ENCODE results near the gene CCSER1. TPM values are rescaled to one million over a fixed set of nuclear protein-coding genes. Genes with fewer than 3 reads are reported as not detected.

Gene CCSER1
- total RNA-seq, 1 experiment from 2014 or later: 0.63 TPM

GRCh38 chr4:91099666-91100065, 972.5 kb downstream of the CCSER1 start:
- no peak overlapping the region for H3K4me3 Mint-ChIP-seq (ENCODE audit: unreplicated experiment)
- peaks cover 6% of the 10 kb centered on the region for H3K9me3 Mint-ChIP-seq (ENCODE audit: unreplicated experiment)
- H3K27me3 Mint-ChIP-seq (ENCODE audit: insufficient read depth, unreplicated experiment): no peaks in the 10 kb centered on the region
- ChIA-PET CTCF (interaction anchor here (0.6 kb wide), 1 partner anchor 235 kb away, joined by 3 read pairs; no protein-coding TSS in a partner anchor), POLR2A (no interaction called here)
- no peak overlapping the region for H3K27ac Mint-ChIP-seq (ENCODE audit: low read depth, unreplicated experiment)
- intact Hi-C loops (cut with micrococcal nuclease): no loop called here
- no peaks in the 10 kb centered on the region for H3K4me1 Mint-ChIP-seq (ENCODE audit: insufficient read depth, unreplicated experiment)
- no TSS peak for BruUV-seq (replicated peaks)
- TF ChIP-seq, protein P1, sequence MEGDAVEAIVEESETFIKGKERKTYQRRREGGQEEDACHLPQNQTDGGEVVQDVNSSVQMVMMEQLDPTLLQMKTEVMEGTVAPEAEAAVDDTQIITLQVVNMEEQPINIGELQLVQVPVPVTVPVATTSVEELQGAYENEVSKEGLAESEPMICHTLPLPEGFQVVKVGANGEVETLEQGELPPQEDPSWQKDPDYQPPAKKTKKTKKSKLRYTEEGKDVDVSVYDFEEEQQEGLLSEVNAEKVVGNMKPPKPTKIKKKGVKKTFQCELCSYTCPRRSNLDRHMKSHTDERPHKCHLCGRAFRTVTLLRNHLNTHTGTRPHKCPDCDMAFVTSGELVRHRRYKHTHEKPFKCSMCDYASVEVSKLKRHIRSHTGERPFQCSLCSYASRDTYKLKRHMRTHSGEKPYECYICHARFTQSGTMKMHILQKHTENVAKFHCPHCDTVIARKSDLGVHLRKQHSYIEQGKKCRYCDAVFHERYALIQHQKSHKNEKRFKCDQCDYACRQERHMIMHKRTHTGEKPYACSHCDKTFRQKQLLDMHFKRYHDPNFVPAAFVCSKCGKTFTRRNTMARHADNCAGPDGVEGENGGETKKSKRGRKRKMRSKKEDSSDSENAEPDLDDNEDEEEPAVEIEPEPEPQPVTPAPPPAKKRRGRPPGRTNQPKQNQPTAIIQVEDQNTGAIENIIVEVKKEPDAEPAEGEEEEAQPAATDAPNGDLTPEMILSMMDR (IDR thresholded peaks at IDR 0.05; ENCODE audit: unreplicated experiment): no peak
- H3K36me3 Mint-ChIP-seq (ENCODE audit: insufficient read depth, unreplicated experiment): no peaks in the 10 kb centered on the region
- DNase-seq (ENCODE audit: unreplicated experiment): no peak

DNA sequence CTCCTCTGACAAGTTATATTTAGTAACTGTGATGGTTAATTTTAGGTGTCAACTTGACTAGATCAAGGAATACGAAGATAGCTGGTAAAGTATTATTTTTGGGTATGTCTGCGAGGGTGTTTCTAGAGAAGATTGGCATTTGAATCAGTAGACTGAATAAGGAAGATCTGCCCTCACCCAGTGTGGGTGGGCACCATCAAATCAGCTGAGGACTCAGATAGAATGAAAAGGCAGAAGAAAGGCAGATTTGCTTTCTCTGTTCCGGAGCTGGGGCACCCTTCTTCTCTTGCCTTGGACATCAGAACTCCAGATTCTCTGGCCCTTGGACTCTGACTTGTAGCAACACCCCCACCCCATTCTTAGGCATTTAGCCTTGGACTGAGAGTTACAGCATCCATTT, 981.6 kb downstream of the CCSER1 start:
- Mint-ChIP-seq H3K36me3 (ENCODE audit: insufficient read depth, unreplicated experiment) (no peaks in the 10 kb centered on the region), H3K9me3 (ENCODE audit: unreplicated experiment) (peaks cover 10% of the 10 kb centered on the region), H3K27ac (ENCODE audit: low read depth, unreplicated experiment) (no peak overlapping the region), H3K4me3 (ENCODE audit: unreplicated experiment) (no peak overlapping the region), H3K27me3 (ENCODE audit: insufficient read depth, unreplicated experiment) (no peaks in the 10 kb centered on the region), H3K4me1 (ENCODE audit: insufficient read depth, unreplicated experiment) (no peaks in the 10 kb centered on the region)
- POLR2A ChIA-PET: no interaction called here
- intact Hi-C loops (cut with micrococcal nuclease): no loop called here
- TF ChIP-seq, protein P1 (IDR thresholded peaks at IDR 0.05; ENCODE audit: unreplicated experiment): no peak
- no TSS peak for BruUV-seq (replicated peaks)
- no peak for DNase-seq (ENCODE audit: unreplicated experiment)
- CTCF ChIA-PET: no interaction called here

GRCh38 chr4:91111556-91111955, 984.4 kb downstream of the CCSER1 start:
- no peaks in the 10 kb centered on the region for H3K27me3 Mint-ChIP-seq (ENCODE audit: insufficient read depth, unreplicated experiment)
- intact Hi-C loops (cut with micrococcal nuclease): loop anchor here (10.0 kb wide), 1 partner anchor 1053 kb away; no protein-coding TSS in a partner anchor
- TF ChIP-seq, protein P1 (IDR thresholded peaks at IDR 0.05; ENCODE audit: unreplicated experiment): no peak
- ChIA-PET CTCF (interaction anchor here (0.6 to 1.0 kb wide), 2 partner anchors 17 to 145 kb away, joined by 3 to 5 read pairs; no protein-coding TSS in a partner anchor), POLR2A (no interaction called here)
- no peaks in the 10 kb centered on the region for H3K36me3 Mint-ChIP-seq (ENCODE audit: insufficient read depth, unreplicated experiment)
- H3K4me1 Mint-ChIP-seq (ENCODE audit: insufficient read depth, unreplicated experiment): no peaks in the 10 kb centered on the region
- no peaks in the 10 kb centered on the region for H3K9me3 Mint-ChIP-seq (ENCODE audit: unreplicated experiment)
- no TSS peak for BruUV-seq (replicated peaks)
- no peak overlapping the region for H3K27ac Mint-ChIP-seq (ENCODE audit: low read depth, unreplicated experiment)
- DNase-seq (ENCODE audit: unreplicated experiment): no peak
- H3K4me3 Mint-ChIP-seq (ENCODE audit: unreplicated experiment): no peak overlapping the region

GRCh38 chr4:91113130-91113706, 986.0 kb downstream of the CCSER1 start:
- intact Hi-C loops (cut with micrococcal nuclease): loop anchor here (1.0 to 10.0 kb wide), 4 partner anchors 798 to 1274 kb away; no protein-coding TSS in a partner anchor
- no peaks in the 10 kb centered on the region for H3K4me1 Mint-ChIP-seq (ENCODE audit: insufficient read depth, unreplicated experiment)
- H3K4me3 Mint-ChIP-seq (ENCODE audit: unreplicated experiment): no peak overlapping the region
- peak; percentile 39 for DNase-seq (ENCODE audit: unreplicated experiment)
- H3K9me3 Mint-ChIP-seq (ENCODE audit: unreplicated experiment): no peaks in the 10 kb centered on the region
- no peak overlapping the region for H3K27ac Mint-ChIP-seq (ENCODE audit: low read depth, unreplicated experiment)
- no TSS peak for BruUV-seq (replicated peaks)
- H3K27me3 Mint-ChIP-seq (ENCODE audit: insufficient read depth, unreplicated experiment): no peaks in the 10 kb centered on the region
- H3K36me3 Mint-ChIP-seq (ENCODE audit: insufficient read depth, unreplicated experiment): no peaks in the 10 kb centered on the region
- ChIA-PET POLR2A (no interaction called here), CTCF (interaction anchor here (0.5 to 2.0 kb wide), 30 partner anchors 8 to 1898 kb away, joined by 3 to 13 read pairs (median 3); no protein-coding TSS in a partner anchor)
- TF ChIP-seq, protein P1 (IDR thresholded peaks at IDR 0.05; ENCODE audit: unreplicated experiment): peak; percentile 71

Measured in MCF 10A (cell line).